ENCODE data around the gene MAML2.

DNA sequence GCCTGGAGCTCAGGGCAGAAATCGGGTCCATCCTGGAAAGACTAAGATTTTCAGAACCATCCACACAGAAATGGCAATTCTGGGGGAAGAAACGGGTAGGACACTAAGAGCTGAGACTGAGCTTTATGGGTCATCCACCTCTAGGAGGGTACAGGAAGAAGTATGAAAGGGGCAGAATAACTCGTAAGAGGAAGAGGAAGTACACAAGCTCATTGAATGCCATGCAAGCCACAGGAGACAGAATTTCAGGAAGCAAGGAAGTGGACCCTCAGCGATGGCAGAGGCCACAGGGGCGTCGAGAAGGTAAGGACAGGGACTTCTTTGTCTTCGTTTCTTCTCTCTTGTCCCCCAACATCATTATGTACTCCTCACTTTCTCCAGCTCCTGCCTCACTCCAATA, 169.6 kb downstream of the MAML2 start:
- TF ChIP-seq, protein P1, sequence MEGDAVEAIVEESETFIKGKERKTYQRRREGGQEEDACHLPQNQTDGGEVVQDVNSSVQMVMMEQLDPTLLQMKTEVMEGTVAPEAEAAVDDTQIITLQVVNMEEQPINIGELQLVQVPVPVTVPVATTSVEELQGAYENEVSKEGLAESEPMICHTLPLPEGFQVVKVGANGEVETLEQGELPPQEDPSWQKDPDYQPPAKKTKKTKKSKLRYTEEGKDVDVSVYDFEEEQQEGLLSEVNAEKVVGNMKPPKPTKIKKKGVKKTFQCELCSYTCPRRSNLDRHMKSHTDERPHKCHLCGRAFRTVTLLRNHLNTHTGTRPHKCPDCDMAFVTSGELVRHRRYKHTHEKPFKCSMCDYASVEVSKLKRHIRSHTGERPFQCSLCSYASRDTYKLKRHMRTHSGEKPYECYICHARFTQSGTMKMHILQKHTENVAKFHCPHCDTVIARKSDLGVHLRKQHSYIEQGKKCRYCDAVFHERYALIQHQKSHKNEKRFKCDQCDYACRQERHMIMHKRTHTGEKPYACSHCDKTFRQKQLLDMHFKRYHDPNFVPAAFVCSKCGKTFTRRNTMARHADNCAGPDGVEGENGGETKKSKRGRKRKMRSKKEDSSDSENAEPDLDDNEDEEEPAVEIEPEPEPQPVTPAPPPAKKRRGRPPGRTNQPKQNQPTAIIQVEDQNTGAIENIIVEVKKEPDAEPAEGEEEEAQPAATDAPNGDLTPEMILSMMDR (IDR thresholded peaks at IDR 0.05): no peak
- TF ChIP-seq RAD21 (IDR thresholded peaks at IDR 0.05; ENCODE audit: low read length): no peak
- TF ChIP-seq POLR2AphosphoS5 (IDR thresholded peaks at IDR 0.05; ENCODE audit: low read depth, low read length): no peak
- TF ChIP-seq JUND (IDR thresholded peaks at IDR 0.05): no peak
- no peak for TF ChIP-seq EP300 (IDR thresholded peaks at IDR 0.05; ENCODE audit: borderline replicate concordance in 1 of 2, low read depth in 1 of 2, low read length in 1 of 2)
- no peak for TF ChIP-seq SIN3A (IDR thresholded peaks at IDR 0.05; ENCODE audit: borderline replicate concordance, low read depth, low read length)
- TF ChIP-seq, protein P2, sequence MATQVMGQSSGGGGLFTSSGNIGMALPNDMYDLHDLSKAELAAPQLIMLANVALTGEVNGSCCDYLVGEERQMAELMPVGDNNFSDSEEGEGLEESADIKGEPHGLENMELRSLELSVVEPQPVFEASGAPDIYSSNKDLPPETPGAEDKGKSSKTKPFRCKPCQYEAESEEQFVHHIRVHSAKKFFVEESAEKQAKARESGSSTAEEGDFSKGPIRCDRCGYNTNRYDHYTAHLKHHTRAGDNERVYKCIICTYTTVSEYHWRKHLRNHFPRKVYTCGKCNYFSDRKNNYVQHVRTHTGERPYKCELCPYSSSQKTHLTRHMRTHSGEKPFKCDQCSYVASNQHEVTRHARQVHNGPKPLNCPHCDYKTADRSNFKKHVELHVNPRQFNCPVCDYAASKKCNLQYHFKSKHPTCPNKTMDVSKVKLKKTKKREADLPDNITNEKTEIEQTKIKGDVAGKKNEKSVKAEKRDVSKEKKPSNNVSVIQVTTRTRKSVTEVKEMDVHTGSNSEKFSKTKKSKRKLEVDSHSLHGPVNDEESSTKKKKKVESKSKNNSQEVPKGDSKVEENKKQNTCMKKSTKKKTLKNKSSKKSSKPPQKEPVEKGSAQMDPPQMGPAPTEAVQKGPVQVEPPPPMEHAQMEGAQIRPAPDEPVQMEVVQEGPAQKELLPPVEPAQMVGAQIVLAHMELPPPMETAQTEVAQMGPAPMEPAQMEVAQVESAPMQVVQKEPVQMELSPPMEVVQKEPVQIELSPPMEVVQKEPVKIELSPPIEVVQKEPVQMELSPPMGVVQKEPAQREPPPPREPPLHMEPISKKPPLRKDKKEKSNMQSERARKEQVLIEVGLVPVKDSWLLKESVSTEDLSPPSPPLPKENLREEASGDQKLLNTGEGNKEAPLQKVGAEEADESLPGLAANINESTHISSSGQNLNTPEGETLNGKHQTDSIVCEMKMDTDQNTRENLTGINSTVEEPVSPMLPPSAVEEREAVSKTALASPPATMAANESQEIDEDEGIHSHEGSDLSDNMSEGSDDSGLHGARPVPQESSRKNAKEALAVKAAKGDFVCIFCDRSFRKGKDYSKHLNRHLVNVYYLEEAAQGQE (IDR thresholded peaks at IDR 0.05; ENCODE audit: low read depth, low read length): no peak
- TF ChIP-seq RCOR1 (IDR thresholded peaks at IDR 0.05; ENCODE audit: low read length): no peak
- no peak for TF ChIP-seq GABPA (IDR thresholded peaks at IDR 0.05; ENCODE audit: low read depth)
- no peak for TF ChIP-seq ZBTB33 (IDR thresholded peaks at IDR 0.05; ENCODE audit: borderline replicate concordance, low read depth)

All from SK-N-SH (cell line).